CD4-positive, alpha-beta T cell treated with Interleukin-2 at 100 ng/mL for 4 hours (primary cell): ENCODE data around the gene CHDH.

Experiments
- DNase-seq: peaks from one replicate; pipeline ENCODE4 v3.0.0-alpha.2; 2020; ENCODE audit warnings: low spot score

CHDH gene

GRCh38 chr3:53808496-53808895, 37.7 kb downstream of the CHDH start:
- DNase-seq, result no peak

GRCh38 chr3:53807117-53807810, 39.0 kb downstream of the CHDH start:
- no peak for DNase-seq

GRCh38 chr3:53806182-53807116, 39.8 kb downstream of the CHDH start:
- no peak for DNase-seq

- no peak for DNase-seq
Observed at GRCh38 chr3:53805463-53806159, 40.6 kb downstream of the CHDH start.

GRCh38 chr3:53804697-53805462, 41.3 kb downstream of the CHDH start:
- DNase-seq, result no peak

GRCh38 chr3:53803816-53804695, 42.2 kb downstream of the CHDH start:
- no peak for DNase-seq

- DNase-seq, result no peak
Observed at GRCh38 chr3:53803124-53803815, 42.9 kb downstream of the CHDH start.

GRCh38 chr3:53802256-53802880, 43.9 kb downstream of the CHDH start:
- DNase-seq, result no peak

- DNase-seq, result no peak
Observed at GRCh38 chr3:53801319-53801718, 44.9 kb downstream of the CHDH start.

GRCh38 chr3:53800041-53800906, 45.9 kb downstream of the CHDH start:
- DNase-seq, result no peak

- no peak for DNase-seq
Observed at GRCh38 chr3:53799338-53799865, 46.8 kb downstream of the CHDH start.

- DNase-seq, result no peak
Observed at GRCh38 chr3:53798144-53798543, 48.1 kb downstream of the CHDH start.

- no peak for DNase-seq
Observed at GRCh38 chr3:53795789-53796560, 50.2 kb downstream of the CHDH start.

- DNase-seq, result no peak
Observed at GRCh38 chr3:53795176-53795575, 51.0 kb downstream of the CHDH start.

GRCh38 chr3:53794597-53794996, 51.6 kb downstream of the CHDH start:
- no peak for DNase-seq

GRCh38 chr3:53792866-53793265, 53.4 kb downstream of the CHDH start:
- DNase-seq, result no peak

- DNase-seq, result no peak
Observed at GRCh38 chr3:53791317-53791716, 54.9 kb downstream of the CHDH start.

GRCh38 chr3:53790470-53790869, 55.7 kb downstream of the CHDH start:
- no peak for DNase-seq
